AG04450 (cell line): ENCODE results near the gene COBL. TPM values are rescaled to one million over a fixed set of nuclear protein-coding genes. Genes with fewer than 3 reads are reported as not detected.

Source experiments
- CTCF ChIA-PET: fragments of 300-600, 350-600 bp; formaldehyde crosslinking; extraction: SDS; loops from one replicate; lab custom pipeline; 2022; ENCODE audit warnings: antibody characterized with exemption, inconsistent platforms; lab: Charles Lee
- POLR2A ChIA-PET: fragments of 350-600 bp; formaldehyde crosslinking; extraction: SDS; loops from one replicate; lab custom pipeline; 2021; ENCODE audit warnings: antibody characterized with exemption, inconsistent platforms; lab: Yijun Ruan, JAX
- DNase-seq: peaks from one replicate; pipeline ENCODE4 v3.0.0-alpha.2; 2011; ENCODE audit warnings: low read depth, low spot score
- H3K27ac ChIP-seq: one replicate; pipeline ENCODE4 v1.5.1; 2012; ENCODE audit warnings: low read depth, low read length, control low read depth
- H3K27me3 ChIP-seq: one replicate; pipeline ENCODE4 v1.6.0; 2012; ENCODE audit warnings: low read length; ENCODE audit not compliant: control insufficient read depth, insufficient read depth
- H3K4me3 ChIP-seq: 2 replicates; pipeline ENCODE4 v1.5.1; 2011; ENCODE audit warnings: mild to moderate bottlenecking, low read depth, low read length, control low read depth
- H3K9me3 ChIP-seq: 2 replicates; pipeline ENCODE4 v1.5.1; 2012; ENCODE audit warnings: low read length; ENCODE audit not compliant: control insufficient read depth, insufficient read depth
- CTCF ChIP-seq: IDR thresholded peaks from 2 replicates; pipeline ENCODE4 v1.5.1; 2011; ENCODE audit warnings: low read depth, low read length, control low read depth, inconsistent platforms
- polyA plus RNA-seq: library from polyadenylated mRNA; depleted of rRNA; stranded (reverse); fragments of >200 nt; gene quantifications from 2 replicates; pipeline ENCODE4 v1.2.3, GENCODE V29; 2011

The COBL gene
- polyA plus RNA-seq, 1 experiment: 0.06 TPM

GRCh38 chr7:51326656-51327286 is 10.2 kb upstream of the COBL start:
- H3K4me3 ChIP-seq: no peak overlapping the region
- H3K9me3 ChIP-seq: no peaks in the 10 kb centered on the region; the same call in 1 of the 2 replicates
- no peak overlapping the region for H3K27ac ChIP-seq
- POLR2A ChIA-PET: no interaction called here
- CTCF ChIA-PET: no interaction called here
- DNase-seq: no peak
- no peak for TF ChIP-seq CTCF
- no peaks in the 10 kb centered on the region for H3K27me3 ChIP-seq

GRCh38 chr7:51325908-51326307 is 9.3 kb upstream of the COBL start:
- CTCF ChIA-PET: no interaction called here
- no peak for DNase-seq
- TF ChIP-seq CTCF: no peak
- Histone ChIP-seq H3K27me3 (no peaks in the 10 kb centered on the region), H3K9me3 (no peaks in the 10 kb centered on the region; the same call in 1 of the 2 replicates), H3K4me3 (no peak overlapping the region), H3K27ac (no peak overlapping the region)
- POLR2A ChIA-PET: no interaction called here

- H3K27me3 ChIP-seq: no peaks in the 10 kb centered on the region
- TF ChIP-seq CTCF: no peak
- no peaks in the 10 kb centered on the region; the same call in 1 of the 2 replicates for H3K9me3 ChIP-seq
- DNase-seq: no peak
- ChIA-PET POLR2A (no interaction called here), CTCF (no interaction called here)
- H3K27ac ChIP-seq: no peak overlapping the region
- H3K4me3 ChIP-seq: no peak overlapping the region
Observed at GRCh38 chr7:51325261-51325676, 8.7 kb upstream of the COBL start.

GRCh38 chr7:51324206-51324898 is 7.7 kb upstream of the COBL start:
- no peak for DNase-seq
- CTCF ChIA-PET: no interaction called here
- POLR2A ChIA-PET: no interaction called here

More at GRCh38 chr7:51324206-51324898, 7.7 kb upstream of the COBL start:
- no peak overlapping the region for H3K27ac ChIP-seq
- TF ChIP-seq CTCF: no peak
- H3K27me3 ChIP-seq: no peaks in the 10 kb centered on the region
- no peaks in the 10 kb centered on the region; the same call in 1 of the 2 replicates for H3K9me3 ChIP-seq
- no peak overlapping the region for H3K4me3 ChIP-seq
